DND-41 (cell line): ENCODE data around the gene RBM19.

ENCODE experiments used
- ATAC-seq: fragments of 200-7000 bp; cut with Tn5 transposase; 3 replicates; pipeline ENCODE4 v1.9.1; 2021; ENCODE audit warnings: low read depth; ENCODE audit not compliant: insufficient read depth
- DNase-seq: peaks from one replicate; pipeline ENCODE4 v3.0.0-alpha.2; 2020
- H2AFZ ChIP-seq: 2 replicates; pipeline ENCODE4 v1.6.0; 2012; ENCODE audit warnings: low read depth, low read length
- H3K27ac ChIP-seq: 2 replicates; pipeline ENCODE4 v1.5.1; 2012; ENCODE audit warnings: low read length, inconsistent platforms
- H3K27me3 ChIP-seq: fragments of 200-600 bp; sonication (generic); 2 replicates; pipeline ENCODE4 v1.6.0; 2012; ENCODE audit warnings: low read length, mild to moderate bottlenecking, inconsistent platforms; ENCODE audit not compliant: insufficient read depth, poor library complexity
- H3K36me3 ChIP-seq: 2 replicates; pipeline ENCODE4 v1.5.1; 2012; ENCODE audit warnings: low read length, inconsistent platforms; ENCODE audit not compliant: insufficient read depth
- H3K4me1 ChIP-seq: 2 replicates; pipeline ENCODE4 v1.5.1; 2012; ENCODE audit warnings: mild to moderate bottlenecking, low read length; ENCODE audit not compliant: insufficient read depth
- H3K4me2 ChIP-seq: 2 replicates; pipeline ENCODE4 v1.6.0; 2012; ENCODE audit warnings: mild to moderate bottlenecking, moderate library complexity, low read length, inconsistent platforms; ENCODE audit not compliant: insufficient read depth
- H3K4me3 ChIP-seq, 2 experiments: fragments of 200-600 bp in 1 of 2; shearing (Covaris generic) in 1 of 2; 2 replicates each; pipeline ENCODE4 v1.5.1; 2012 to 2016; ENCODE audit warnings: inconsistent platforms in 2 of 2, low read length in 2 of 2, mild to moderate bottlenecking in 2 of 2, low read depth in 1 of 2, moderate library complexity in 1 of 2
- H3K79me2 ChIP-seq: 2 replicates; pipeline ENCODE4 v1.6.0; 2012; ENCODE audit warnings: low read length, inconsistent platforms; ENCODE audit not compliant: insufficient read depth
- H3K9ac ChIP-seq: 2 replicates; pipeline ENCODE4 v1.6.0; 2012; ENCODE audit warnings: low read depth, mild to moderate bottlenecking, inconsistent platforms, low read length, moderate library complexity
- H3K9me3 ChIP-seq: 2 replicates; pipeline ENCODE4 v1.5.1; 2012; ENCODE audit warnings: low read length, moderate library complexity, mild to moderate bottlenecking, inconsistent platforms; ENCODE audit not compliant: insufficient read depth, severe bottlenecking
- H4K20me1 ChIP-seq: 2 replicates; pipeline ENCODE4 v1.6.0; 2012; ENCODE audit warnings: low read length; ENCODE audit not compliant: insufficient read depth
- EZH2 ChIP-seq: IDR thresholded peaks from 3 replicates; pipeline ENCODE4 v1.6.1; 2012; ENCODE audit warnings: borderline replicate concordance, low read depth, mild to moderate bottlenecking, moderate library complexity, low read length, inconsistent platforms; ENCODE audit not compliant: severe bottlenecking
- TF ChIP-seq, protein P1 (sequence below): IDR thresholded peaks from 2 replicates; pipeline ENCODE4 v1.5.1; 2012; ENCODE audit warnings: borderline replicate concordance, low read length, moderate library complexity, mild to moderate bottlenecking; ENCODE audit not compliant: poor library complexity, severe bottlenecking; ENCODE audit errors: extremely low read depth

RBM19 gene

DNA sequence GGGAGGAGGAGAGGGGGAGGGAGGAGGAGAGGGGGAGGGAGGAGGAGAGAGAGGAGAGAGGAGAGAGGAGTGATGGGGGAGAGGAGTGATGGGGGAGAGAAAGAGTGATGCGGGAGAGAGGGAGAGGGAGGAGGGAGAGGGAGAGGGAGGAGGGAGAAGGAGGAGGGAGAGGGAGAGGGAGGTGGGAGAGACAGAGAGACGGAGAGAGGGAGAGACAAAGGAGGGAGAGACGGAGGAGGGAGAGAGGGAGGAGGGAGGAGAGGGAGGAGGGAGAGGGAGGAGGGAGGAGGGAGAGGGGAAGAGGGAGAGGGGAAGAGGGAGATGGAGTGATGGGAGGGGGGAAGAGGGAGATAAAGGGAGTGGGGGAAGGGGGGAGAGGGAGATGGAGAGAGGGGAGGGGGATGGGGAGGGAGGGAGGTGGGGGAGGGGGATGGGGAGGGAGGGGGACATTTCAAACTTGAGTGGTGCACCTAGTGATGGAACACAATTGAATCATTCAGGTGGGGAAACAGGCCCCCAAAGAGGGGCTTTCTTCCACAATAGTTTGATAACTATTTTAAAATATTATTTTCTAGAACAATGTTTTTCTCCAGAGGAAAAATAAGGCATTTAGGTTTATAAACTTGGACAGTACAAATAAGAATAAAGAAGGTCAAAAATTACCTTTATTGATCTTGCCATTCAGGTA, 46.8 kb upstream of the RBM19 start:
- H3K9ac ChIP-seq = no peak overlapping the region
- H3K27me3 ChIP-seq = peaks cover 6% of the 10 kb centered on the region
- no peak for DNase-seq
- ATAC-seq = no peak
- H4K20me1 ChIP-seq = no peaks in the 10 kb centered on the region
- no peaks in the 10 kb centered on the region for H3K4me1 ChIP-seq
- no peaks in the 10 kb centered on the region for H3K36me3 ChIP-seq
- no peak overlapping the region for H3K4me2 ChIP-seq
- no peaks in the 10 kb centered on the region for H3K79me2 ChIP-seq
- TF ChIP-seq, protein P1, sequence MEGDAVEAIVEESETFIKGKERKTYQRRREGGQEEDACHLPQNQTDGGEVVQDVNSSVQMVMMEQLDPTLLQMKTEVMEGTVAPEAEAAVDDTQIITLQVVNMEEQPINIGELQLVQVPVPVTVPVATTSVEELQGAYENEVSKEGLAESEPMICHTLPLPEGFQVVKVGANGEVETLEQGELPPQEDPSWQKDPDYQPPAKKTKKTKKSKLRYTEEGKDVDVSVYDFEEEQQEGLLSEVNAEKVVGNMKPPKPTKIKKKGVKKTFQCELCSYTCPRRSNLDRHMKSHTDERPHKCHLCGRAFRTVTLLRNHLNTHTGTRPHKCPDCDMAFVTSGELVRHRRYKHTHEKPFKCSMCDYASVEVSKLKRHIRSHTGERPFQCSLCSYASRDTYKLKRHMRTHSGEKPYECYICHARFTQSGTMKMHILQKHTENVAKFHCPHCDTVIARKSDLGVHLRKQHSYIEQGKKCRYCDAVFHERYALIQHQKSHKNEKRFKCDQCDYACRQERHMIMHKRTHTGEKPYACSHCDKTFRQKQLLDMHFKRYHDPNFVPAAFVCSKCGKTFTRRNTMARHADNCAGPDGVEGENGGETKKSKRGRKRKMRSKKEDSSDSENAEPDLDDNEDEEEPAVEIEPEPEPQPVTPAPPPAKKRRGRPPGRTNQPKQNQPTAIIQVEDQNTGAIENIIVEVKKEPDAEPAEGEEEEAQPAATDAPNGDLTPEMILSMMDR = no peak
- no peak for TF ChIP-seq EZH2
- no peaks in the 10 kb centered on the region for H3K9me3 ChIP-seq
- H3K4me3 ChIP-seq = no peak overlapping the region
- no peak overlapping the region for H2AFZ ChIP-seq
- H3K27ac ChIP-seq = no peak overlapping the region

DNA sequence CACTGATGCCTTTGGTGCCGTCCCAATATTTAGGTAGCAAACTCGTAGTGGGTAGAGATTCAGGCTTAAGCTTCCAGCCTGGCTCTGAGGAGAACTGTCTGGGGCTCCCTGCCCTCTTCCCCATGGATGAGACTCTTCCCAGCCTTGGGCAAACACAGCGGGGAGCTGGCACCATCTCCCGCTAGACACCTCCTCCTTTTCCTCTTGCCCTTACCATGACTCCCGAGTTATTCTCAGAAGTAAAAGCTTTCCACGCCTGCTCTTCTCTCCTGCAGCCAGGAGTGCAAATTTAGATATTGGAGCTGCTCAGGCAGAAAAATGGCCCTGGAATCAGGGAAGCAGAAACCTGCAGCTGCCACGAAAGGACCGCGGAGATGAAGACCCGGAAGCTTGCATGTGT, 45.6 kb upstream of the RBM19 start:
- Histone ChIP-seq H3K4me1 (no peaks in the 10 kb centered on the region), H3K36me3 (no peaks in the 10 kb centered on the region), H2AFZ (no peak overlapping the region), H3K9me3 (no peaks in the 10 kb centered on the region), H3K4me3 (no peak overlapping the region), H3K27ac (no peak overlapping the region), H3K27me3 (peaks cover 3% of the 10 kb centered on the region), H3K4me2 (no peak overlapping the region), H3K79me2 (no peaks in the 10 kb centered on the region), H3K9ac (no peak overlapping the region), H4K20me1 (no peaks in the 10 kb centered on the region)
- no peak for DNase-seq
- TF ChIP-seq, protein P1 = no peak
- no peak for TF ChIP-seq EZH2
- no peak for ATAC-seq

- H2AFZ ChIP-seq = no peak overlapping the region
- no peaks in the 10 kb centered on the region for H3K36me3 ChIP-seq
- ATAC-seq (no peak), DNase-seq (no peak)
- H3K79me2 ChIP-seq = no peaks in the 10 kb centered on the region
- no peak overlapping the region for H3K27ac ChIP-seq
- H3K27me3 ChIP-seq = peaks cover 5% of the 10 kb centered on the region
- no peak overlapping the region for H3K4me2 ChIP-seq
- no peaks in the 10 kb centered on the region for H4K20me1 ChIP-seq
- H3K4me3 ChIP-seq = no peak overlapping the region
- H3K9ac ChIP-seq = no peak overlapping the region
- no peaks in the 10 kb centered on the region for H3K9me3 ChIP-seq
- TF ChIP-seq EZH2 = no peak
- TF ChIP-seq, protein P1 = no peak
- no peaks in the 10 kb centered on the region for H3K4me1 ChIP-seq
These were observed 40.6 kb upstream of the RBM19 start for GRCh38 chr12:114006482-114007425.
